GM10266 (cell line): ENCODE results near the gene TSFM.
"Not testable (repeated sequence)": the region's sequence is repeated elsewhere in the genome, so short reads cannot be mapped to it uniquely, and the experiment has no call there.

ENCODE experiments used
- DNase-seq: peaks from one replicate; pipeline ENCODE4 v3.0.0; 2012; ENCODE audit errors: extremely low spot score
- TF ChIP-seq, protein P1 (sequence below): IDR thresholded peaks from 2 replicates; pipeline ENCODE4 v1.5.1; 2012; ENCODE audit warnings: mild to moderate bottlenecking, low read depth; ENCODE audit not compliant: control insufficient read depth, insufficient read depth; ENCODE audit errors: missing control alignments

Gene TSFM

DNA sequence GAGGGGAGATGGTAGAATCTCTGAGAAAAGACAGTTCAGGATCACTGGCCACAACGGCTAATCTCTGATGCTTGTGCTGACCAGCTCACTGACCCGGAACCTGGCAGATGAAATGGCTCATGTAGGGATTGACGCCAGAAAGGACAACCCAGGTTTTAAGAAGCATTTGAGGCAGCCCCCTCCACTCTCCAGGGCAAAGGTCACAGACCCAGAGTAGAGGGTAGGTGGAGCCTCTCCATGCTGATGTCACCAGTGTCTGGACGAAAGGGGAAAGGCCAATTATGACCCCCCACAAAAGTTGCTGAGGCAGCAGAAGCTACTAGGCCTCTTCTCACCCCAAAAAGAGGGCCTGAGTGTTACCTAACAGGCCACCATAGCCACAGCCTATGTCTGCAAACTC lies 11.9 kb upstream of the TSFM start:
- TF ChIP-seq, protein P1, sequence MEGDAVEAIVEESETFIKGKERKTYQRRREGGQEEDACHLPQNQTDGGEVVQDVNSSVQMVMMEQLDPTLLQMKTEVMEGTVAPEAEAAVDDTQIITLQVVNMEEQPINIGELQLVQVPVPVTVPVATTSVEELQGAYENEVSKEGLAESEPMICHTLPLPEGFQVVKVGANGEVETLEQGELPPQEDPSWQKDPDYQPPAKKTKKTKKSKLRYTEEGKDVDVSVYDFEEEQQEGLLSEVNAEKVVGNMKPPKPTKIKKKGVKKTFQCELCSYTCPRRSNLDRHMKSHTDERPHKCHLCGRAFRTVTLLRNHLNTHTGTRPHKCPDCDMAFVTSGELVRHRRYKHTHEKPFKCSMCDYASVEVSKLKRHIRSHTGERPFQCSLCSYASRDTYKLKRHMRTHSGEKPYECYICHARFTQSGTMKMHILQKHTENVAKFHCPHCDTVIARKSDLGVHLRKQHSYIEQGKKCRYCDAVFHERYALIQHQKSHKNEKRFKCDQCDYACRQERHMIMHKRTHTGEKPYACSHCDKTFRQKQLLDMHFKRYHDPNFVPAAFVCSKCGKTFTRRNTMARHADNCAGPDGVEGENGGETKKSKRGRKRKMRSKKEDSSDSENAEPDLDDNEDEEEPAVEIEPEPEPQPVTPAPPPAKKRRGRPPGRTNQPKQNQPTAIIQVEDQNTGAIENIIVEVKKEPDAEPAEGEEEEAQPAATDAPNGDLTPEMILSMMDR, result no peak
- no peak for DNase-seq

DNA sequence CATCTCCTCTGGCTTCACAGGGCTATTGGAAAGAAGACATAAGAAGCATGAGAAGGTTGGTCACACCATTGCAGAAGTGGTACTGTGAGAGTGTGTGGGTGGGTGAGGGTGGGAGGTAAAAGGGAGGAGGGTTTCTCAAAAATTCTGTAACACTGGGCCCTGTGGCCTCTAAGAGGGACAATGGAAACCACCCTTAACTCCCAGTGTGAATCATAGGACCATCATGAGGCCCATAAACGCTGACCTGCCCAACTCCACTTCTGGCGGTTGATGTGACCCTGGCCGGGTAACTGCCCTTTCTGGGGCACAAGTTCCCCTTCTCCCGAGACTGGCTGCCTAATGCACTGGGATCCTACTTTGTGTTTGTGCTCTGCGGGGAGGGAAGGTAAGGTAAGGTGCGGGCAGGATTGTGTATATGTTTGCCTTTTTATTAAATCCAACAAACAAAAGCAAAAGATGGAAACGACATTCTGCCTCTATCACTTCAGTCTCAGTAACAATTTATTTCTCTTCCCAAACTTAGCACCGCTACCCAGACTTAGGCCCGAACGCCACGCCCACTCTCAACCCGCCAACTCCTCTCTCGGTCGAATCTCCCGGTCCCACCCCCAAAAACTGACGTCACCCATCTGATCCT lies 11.2 kb upstream of the TSFM start:
- TF ChIP-seq, protein P1, result no peak
- DNase-seq, result peak; percentile 88

DNA sequence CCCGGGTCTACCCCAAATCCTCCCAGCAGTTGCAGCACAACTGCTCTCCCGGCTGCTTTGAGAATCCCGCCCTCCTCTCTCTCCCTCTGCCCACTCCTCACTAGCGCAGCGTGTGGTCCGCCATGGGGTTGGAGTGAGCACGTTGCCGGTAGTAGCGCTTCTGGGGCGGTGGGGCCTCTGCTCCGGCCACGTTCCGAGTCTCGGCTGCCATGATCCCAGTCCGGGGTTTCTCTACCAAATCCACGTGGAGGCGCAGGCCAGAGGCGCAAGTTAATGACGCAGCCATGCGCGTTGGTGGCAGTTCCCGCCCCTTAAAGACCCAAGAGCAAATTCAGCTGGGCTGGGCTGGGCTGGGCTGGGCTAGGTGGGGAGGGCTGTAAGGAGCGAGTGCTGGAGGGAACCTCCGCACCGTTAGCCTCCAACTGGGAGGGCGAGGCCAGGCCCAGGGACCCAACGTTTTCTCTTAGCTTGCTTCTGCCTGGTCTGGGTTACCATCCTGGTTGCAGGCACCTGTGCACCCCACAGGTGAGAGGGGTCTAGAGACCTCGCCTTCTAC lies 10.6 kb upstream of the TSFM start, which contains the start of gene METTL1:
TSS of gene METTL1 (minus strand) at position 233 of the 556 bp plus-strand sequence. CDS start at position 211, 22 bp downstream.
- TF ChIP-seq, protein P1, result no peak
- DNase-seq, result peak; percentile 94

DNA sequence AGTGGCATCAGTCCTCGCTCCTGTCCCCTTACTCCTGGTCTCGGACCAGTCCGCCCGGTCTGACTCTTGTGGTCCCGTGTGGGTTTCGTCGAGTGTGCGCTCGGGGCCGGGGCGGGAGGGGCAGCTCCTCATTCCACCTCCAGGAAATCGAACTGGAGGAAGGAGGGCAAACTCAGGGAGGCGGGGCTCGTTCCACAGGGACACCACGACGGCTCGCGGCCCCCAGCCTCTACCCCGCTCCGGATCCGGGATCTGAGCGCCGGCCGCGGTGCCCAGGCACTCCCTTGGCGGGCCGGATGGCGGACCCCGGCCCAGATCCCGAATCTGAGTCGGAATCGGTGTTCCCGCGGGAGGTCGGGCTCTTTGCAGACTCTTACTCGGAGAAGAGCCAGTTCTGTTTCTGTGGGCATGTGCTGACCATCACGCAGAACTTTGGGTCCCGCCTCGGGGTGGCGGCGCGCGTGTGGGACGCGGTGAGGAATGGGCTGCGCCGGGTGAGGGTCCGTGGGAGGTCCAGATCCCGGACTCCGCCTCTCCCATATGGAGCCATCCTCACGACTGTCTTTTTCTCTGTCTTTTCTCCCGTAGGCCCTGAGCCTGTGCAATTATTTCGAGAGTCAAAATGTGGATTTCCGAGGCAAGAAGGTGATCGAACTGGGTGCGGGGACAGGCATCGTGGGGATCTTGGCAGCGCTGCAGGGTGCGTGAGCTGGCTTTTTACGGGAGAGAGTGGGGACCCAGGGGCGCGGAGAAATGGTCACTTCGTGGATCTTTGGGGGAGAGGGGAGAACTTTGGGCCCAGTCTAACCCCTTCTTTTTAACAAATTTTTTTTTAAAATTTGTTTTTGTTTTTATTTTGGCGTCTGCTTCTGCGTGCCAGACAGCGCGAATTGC lies 9.9 kb upstream of the TSFM start, which contains the start of gene EEF1AKMT3:
TSS of gene EEF1AKMT3 (plus strand) at position 186 of the 894 bp plus-strand sequence. CDS start at position 297, 111 bp downstream.
- TF ChIP-seq, protein P1, result no peak
- DNase-seq, result no peak

DNA sequence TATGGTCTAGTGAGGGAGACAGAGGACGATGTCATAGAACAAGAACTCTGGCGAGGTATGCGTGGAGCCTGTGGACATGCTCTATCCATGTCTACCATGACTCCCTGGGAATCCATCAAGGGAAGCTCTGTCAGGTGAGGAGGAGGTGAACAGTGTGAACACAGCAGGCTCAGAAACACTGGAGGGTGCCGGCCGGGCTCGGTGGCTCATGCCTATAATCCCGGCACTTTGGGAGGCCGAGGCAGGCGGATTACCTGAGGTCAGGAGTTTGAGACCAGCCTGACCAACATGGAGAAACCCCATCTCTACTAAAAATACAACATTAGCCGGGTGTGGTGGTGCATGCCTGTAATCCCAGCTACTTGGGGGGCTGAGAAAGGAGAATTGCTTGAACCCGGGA lies 8.0 kb upstream of the TSFM start:
- not testable (repeated sequence) for DNase-seq

DNA sequence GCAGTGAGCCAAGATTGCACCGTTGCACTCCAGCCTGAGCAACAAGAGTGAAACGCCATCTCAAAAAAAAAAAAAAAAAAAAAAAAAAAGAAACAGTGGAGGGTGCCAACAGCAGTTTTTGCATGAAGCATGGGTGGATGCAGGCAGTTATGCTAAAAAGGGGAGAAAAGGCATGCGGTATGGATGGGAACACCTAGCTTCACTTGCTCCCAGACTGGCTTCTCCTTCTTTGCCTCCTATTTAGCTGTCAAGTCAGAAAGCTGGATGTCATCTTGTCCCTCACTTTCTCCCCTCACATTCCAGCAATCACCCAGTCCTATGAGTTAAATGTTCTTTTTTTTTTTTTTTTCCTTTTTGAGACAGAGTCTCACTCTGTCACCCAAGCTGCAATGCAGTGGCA lies 7.5 kb upstream of the TSFM start:
- DNase-seq, result no peak
- TF ChIP-seq, protein P1, result no peak

DNA sequence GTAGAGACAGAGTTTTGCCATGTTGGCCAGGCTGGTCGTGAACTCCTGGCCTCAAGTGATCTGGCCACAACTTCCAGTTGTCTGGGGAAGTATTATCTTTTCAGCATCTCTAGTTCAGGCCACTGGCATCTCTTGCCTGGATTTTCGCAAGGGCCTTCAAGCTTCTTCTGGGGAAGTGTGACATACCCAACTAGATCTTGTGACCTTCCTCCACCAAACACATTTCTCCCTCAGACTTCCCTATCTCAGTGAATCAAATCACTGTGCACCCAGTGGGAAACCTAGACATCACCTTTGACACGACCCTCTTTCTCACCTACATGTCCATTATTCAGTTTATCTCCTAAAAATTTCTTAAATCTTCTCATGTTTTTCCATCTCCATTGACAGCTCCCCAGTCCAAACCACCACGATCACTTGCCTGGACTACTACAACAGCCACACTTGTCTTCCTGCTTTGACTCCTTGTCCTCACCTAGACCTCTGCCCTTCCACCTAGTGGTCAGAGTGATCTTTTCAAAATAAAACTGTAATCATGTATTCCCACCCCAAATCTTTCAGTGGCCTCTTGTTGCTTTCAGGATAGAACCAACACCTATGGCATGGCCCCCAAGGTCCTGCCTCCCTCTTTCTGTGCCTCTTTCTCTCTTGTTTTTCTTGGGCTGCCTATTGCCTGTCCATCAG lies 6.9 kb upstream of the TSFM start:
- TF ChIP-seq, protein P1, result peak; percentile 15
- DNase-seq, result no peak
